Activated naive CD8-positive, alpha-beta T cell treated with anti-CD3 and anti-CD28 coated beads, Interleukin-2, amount 10 ng/mL, durations not matched to agents 7 days and 5 days (primary cell): Measurements from ENCODE around the gene MRPL2. TPM values are rescaled to one million over a fixed set of nuclear protein-coding genes. Genes with fewer than 3 reads are reported as not detected.
"Not testable (repeated sequence)": the region's sequence is repeated elsewhere in the genome, so short reads cannot be mapped to it uniquely, and the experiment has no call there.

Experiments used
- ATAC-seq: fragments of 150-1000 bp; cut with Tn5 transposase; one replicate; pipeline ENCODE4 v1.10.0; 2021; ENCODE audit warnings: low read depth, moderate library complexity
- POLR2A ChIA-PET: fragments of 350-600 bp; sonication (Branson Sonifier 250); formaldehyde crosslinking; loops from one replicate; lab custom pipeline; 2021; ENCODE audit warnings: antibody characterized with exemption; lab: Charles Lee
- DNase-seq: peaks from one replicate; pipeline ENCODE4 v3.0.0; 2021
- H3K27ac Mint-ChIP-seq: one replicate; pipeline ENCODE4 v1.8.0; 2022; ENCODE audit warnings: mild to moderate bottlenecking, mixed read lengths
- H3K27me3 Mint-ChIP-seq: one replicate; pipeline ENCODE4 v1.8.0; 2022; ENCODE audit warnings: mild to moderate bottlenecking, moderate library complexity, mixed read lengths
- H3K36me3 Mint-ChIP-seq: one replicate; pipeline ENCODE4 v1.8.0; 2021; ENCODE audit warnings: mild to moderate bottlenecking, mixed read lengths
- H3K4me1 Mint-ChIP-seq: one replicate; pipeline ENCODE4 v1.8.0; 2021; ENCODE audit warnings: mixed read lengths
- H3K4me3 Mint-ChIP-seq: one replicate; pipeline ENCODE4 v1.8.0; 2022; ENCODE audit warnings: mild to moderate bottlenecking, moderate library complexity, mixed read lengths
- H3K9me3 Mint-ChIP-seq: one replicate; pipeline ENCODE4 v1.8.0; 2021; ENCODE audit warnings: mixed read lengths
- total RNA-seq, 2 experiments: library from RNA; stranded (reverse); gene quantifications; one replicate each; pipeline ENCODE4 v1.2.3, GENCODE V29; 2021

Gene MRPL2
- total RNA-seq, 2 experiments from 2014 or later = 50.1 to 65.2 TPM

DNA sequence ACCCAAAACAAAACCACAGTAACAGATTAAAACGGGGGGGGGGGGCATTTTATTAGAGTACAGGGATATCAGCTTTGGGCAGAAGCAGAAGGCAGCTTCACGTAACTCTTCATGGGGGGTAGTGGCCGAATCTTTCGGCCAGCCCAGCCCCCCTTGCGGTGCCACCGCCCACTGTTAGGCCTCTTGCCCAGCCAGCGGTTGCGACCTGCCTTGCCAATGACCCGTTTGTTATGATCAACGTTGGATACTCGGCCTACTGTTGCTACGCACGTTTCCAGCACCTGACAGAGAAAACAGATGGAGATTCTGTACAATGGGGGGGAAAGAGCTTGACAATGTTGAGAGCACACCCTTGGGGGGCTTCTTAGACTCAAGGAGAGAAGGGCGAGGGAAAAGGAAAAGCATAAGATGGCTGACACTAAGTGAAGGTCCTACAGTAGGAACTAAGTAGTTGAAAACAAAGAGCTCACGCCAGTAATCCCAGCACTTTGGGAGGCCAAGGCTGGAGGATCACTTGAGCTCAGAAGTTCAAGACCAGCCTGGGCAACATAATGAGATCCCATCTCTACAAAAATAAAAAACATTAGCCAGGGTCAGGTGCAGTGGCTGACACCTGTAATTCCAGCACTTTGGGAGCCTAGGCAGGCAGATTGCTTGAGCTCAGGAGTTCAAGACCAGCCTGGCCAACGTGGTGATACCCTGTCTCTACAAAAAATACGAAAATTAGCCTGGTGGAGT lies 4.9 kb downstream of the MRPL2 start:
- peaks cover 12% of the 10 kb centered on the region for H3K36me3 Mint-ChIP-seq
- peak overlapping the region; percentile 99 for H3K4me3 Mint-ChIP-seq
- peak overlapping the region; percentile 99 for H3K27ac Mint-ChIP-seq
- H3K4me1 Mint-ChIP-seq = peaks cover 40% of the 10 kb centered on the region
- DNase-seq (no peak), ATAC-seq (no peak)
- H3K9me3 Mint-ChIP-seq = no peaks in the 10 kb centered on the region
- POLR2A ChIA-PET = interaction anchor here (0.6 to 3.7 kb wide), 17 partner anchors 11 to 483 kb away, joined by 3 to 29 read pairs (median 5); partner anchors contain the start of genes CNPY3, KLHDC3, MEA1 and PEX6
- H3K27me3 Mint-ChIP-seq = no peaks in the 10 kb centered on the region

DNA sequence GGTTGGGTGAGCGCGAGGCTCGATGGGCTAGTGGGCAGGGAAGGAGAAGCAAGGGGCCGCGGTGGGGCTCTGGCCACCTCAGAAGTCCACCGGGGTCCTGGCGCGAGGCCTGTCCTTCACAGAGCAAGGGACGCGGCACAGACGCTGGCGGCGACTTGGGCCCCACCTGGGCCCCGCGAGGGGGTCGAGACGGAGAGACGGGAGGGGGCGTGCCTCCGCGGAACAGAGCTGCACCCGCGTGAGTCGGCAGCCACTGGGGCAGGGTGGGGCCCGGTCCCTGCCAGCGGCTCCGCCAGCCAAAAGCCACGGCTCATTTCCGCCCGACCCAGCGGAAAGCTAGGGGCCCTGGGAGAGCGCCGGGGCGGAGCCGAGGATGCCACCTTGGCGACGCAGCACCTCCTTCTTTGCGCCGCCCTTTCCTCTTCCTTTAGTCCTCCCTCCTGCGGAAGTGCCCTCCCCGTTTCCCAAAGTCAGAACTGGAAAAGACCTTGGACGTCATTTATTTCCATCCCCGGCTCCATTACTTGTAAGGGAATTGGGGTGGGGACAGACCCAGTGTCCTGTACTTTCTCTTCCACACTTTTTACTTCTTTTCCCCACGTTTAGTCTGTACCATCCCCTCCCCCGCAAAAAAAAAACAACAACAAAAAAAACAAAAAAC lies 5.6 kb downstream of the MRPL2 start, which contains the start of gene CUL7:
TSS of gene CUL7 (minus strand) at position 307 of the 661 bp plus-strand sequence. CDS start 1,063 bp downstream, outside the sequence.
- H3K9me3 Mint-ChIP-seq = no peaks in the 10 kb centered on the region
- ATAC-seq (peak; percentile 99), DNase-seq (peak; percentile 93)
- POLR2A ChIA-PET = interaction anchor here (0.6 to 3.7 kb wide), 16 partner anchors 10 to 482 kb away, joined by 3 to 29 read pairs (median 4); partner anchors contain the start of genes CNPY3, KLHDC3, MEA1 and PEX6
- peak within 1 kb of the TSS; percentile 99 for H3K4me3 Mint-ChIP-seq
- H3K27me3 Mint-ChIP-seq = no peaks in the 10 kb centered on the region
- peak within 1 kb of the TSS; percentile 99 for H3K27ac Mint-ChIP-seq
- peaks cover 40% of the 10 kb centered on the region for H3K4me1 Mint-ChIP-seq
- H3K36me3 Mint-ChIP-seq = peaks cover 12% of the 10 kb centered on the region

DNA sequence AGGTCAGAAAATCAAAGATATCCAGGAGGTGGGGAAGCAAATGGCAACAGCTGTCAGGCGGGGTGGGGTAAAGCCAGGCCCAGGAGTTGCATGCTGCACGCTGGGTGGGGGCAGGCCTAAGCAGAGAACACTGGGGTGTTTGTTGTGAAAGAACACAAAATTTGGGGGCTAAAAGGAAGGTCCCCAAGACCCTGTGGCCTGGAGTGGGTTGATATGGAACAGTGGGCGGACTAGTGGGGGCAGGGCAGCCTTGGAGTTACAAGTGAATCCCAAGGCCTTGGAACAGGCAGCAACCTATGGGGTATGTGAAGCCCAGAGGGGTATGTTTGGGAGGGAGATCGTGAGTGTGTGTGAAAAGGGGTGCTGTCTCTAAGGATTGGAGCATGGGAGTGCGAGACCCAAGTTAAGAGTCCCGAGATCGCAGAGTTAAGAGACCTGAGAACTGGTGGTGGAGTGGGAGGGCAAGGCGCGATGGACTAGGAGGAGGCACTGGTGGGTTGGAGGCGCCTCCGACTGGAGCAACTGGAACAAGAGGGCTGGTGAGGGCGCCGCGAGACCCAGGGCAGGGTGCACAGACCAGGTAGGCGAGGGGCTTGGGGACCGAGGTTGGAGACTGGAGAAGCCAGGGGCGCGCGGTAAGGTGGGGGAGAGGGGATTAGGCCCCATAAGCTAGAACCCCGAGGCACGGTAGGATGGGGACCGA lies 6.2 kb downstream of the MRPL2 start:
- Mint-ChIP-seq H3K36me3 (peaks cover 12% of the 10 kb centered on the region), H3K4me3 (peak overlapping the region; percentile 99), H3K27ac (peak overlapping the region; percentile 99), H3K27me3 (no peaks in the 10 kb centered on the region), H3K4me1 (peaks cover 34% of the 10 kb centered on the region), H3K9me3 (no peaks in the 10 kb centered on the region)
- POLR2A ChIA-PET = interaction anchor here (0.8 to 3.7 kb wide), 12 partner anchors 9 to 317 kb away, joined by 3 to 29 read pairs (median 6); partner anchors contain the start of genes CNPY3, KLHDC3, MEA1 and PEX6
- DNase-seq (no peak), ATAC-seq (peak; percentile 29)

DNA sequence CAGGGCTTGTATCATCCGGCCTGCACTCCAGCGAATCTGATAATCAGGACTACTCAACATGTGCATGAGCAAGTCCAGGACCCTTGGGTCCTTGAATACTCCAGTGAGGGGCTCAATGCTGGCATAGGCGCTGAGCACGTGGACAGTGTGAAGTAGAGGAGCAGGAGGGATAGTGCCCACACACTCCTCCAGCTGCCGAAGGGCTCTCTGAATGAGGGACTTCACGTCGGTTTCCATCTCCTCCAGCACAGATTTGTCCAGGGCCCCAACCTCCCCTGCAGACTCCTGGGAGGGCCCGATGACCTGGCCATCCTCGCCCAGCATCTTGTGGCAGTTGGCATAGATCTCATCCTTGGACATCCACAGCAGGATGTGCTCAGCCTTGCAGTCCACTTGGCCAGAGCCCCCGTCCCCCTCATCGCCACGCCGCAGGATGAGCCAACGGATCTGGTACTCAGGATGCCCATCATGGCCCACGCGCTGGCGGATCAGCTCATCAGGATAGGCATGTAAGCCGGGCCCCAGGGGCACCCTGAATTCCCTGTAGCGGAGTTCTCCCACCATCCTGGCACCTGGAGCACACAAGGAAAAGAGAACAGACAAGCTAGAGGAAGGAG lies 6.9 kb downstream of the MRPL2 start:
- DNase-seq (no peak), ATAC-seq (no peak)
- H3K36me3 Mint-ChIP-seq = peaks cover 8% of the 10 kb centered on the region
- no peaks in the 10 kb centered on the region for H3K27me3 Mint-ChIP-seq
- peaks cover 28% of the 10 kb centered on the region for H3K4me1 Mint-ChIP-seq
- POLR2A ChIA-PET = interaction anchor here (2.1 to 3.7 kb wide), 2 partner anchors 38 to 123 kb away, joined by 16 to 29 read pairs; partner anchors contain the start of genes CNPY3, KLHDC3 and MEA1
- peak overlapping the region; percentile 99 for H3K27ac Mint-ChIP-seq
- peak overlapping the region; percentile 99 for H3K4me3 Mint-ChIP-seq
- H3K9me3 Mint-ChIP-seq = no peaks in the 10 kb centered on the region

DNA sequence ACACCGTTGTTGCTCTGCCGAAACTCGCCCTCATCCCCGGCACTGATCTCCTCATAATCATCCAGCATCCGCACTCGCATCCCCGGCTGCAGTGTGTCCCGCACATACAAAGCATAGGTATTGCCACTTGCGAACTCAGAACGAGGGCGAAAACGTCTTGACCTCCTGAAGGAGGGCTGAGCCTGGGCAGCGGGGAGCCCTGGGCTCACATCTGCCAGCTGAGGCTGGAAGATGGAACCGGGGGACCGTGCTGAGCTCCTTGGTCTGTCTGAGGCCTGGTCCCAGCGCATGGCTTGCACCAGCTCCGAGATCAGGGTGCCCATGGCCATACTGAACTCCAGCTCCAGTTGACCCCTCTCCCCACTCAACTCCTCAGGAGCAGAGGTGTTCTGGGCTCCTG lies 8.3 kb downstream of the MRPL2 start:
- Mint-ChIP-seq H3K4me3 (no peak overlapping the region), H3K9me3 (no peaks in the 10 kb centered on the region), H3K4me1 (peaks cover 28% of the 10 kb centered on the region), H3K27ac (no peak overlapping the region), H3K36me3 (peaks cover 8% of the 10 kb centered on the region), H3K27me3 (no peaks in the 10 kb centered on the region)
- no peak for ATAC-seq
- POLR2A ChIA-PET = interaction anchor here (1.1 to 1.6 kb wide), 2 partner anchors 8 to 30 kb away, joined by 3 read pairs; partner anchors contain the start of genes KLC4, MRPL2 and RRP36
- DNase-seq = no peak

DNA sequence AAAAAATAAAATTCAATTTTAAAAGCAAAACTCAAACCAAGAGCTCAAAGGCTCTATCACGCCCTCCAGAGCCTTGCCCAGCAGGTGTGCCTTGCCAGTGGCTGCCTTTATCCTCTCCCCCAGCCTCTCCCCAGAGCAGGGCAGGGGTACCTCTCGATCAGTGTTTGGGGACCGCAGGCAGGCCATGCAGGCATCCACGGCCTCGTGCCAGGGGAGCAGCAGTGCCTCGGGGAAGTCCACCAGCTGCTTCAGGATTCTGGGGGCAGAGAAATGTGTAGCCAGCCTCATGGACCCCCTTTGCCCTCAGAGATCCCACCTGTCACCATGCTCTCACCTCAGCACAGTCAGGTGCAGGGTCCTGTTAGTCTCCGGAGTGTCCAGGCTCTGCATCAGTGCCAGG lies 11.2 kb downstream of the MRPL2 start:
- no peaks in the 10 kb centered on the region for H3K9me3 Mint-ChIP-seq
- peaks cover 3% of the 10 kb centered on the region for H3K36me3 Mint-ChIP-seq
- no peak overlapping the region for H3K4me3 Mint-ChIP-seq
- no peak for ATAC-seq
- H3K4me1 Mint-ChIP-seq = peaks cover 21% of the 10 kb centered on the region
- no peaks in the 10 kb centered on the region for H3K27me3 Mint-ChIP-seq
- DNase-seq = no peak
- no peak overlapping the region for H3K27ac Mint-ChIP-seq
- POLR2A ChIA-PET = interaction anchor here (1.1 kb wide), 1 partner anchor 34 kb away, joined by 8 read pairs; the partner anchor contains the start of genes KLHDC3 and MEA1

DNA sequence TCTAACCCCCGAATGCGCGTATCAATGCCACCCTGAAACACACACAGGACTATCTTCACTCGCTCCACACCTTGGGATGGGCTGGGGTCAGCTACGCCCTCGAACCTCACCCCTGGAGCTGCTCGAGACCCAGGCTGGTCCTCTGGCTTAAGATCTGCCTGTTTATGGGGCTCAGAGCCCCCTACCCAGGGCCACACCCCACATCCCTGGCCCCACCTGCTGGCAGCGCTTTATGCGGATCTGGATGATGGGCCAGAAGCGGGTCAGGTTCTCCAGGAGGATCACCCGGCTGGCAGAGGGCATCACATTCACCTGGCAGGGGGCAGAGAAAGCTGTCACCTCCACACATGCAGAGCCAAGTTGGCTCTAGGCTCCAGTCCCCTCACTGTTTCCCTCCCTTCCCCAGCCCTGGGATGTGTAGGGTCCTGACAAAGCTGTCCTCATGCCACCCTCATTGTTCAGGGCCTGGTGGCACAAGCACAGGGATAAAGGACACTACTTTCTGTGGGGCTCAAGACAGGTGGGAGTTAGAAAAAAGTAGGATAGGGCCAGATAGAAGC lies 13.8 kb downstream of the MRPL2 start:
- Mint-ChIP-seq H3K4me1 (peaks cover under 1% of the 10 kb centered on the region), H3K4me3 (no peak overlapping the region)

DNA sequence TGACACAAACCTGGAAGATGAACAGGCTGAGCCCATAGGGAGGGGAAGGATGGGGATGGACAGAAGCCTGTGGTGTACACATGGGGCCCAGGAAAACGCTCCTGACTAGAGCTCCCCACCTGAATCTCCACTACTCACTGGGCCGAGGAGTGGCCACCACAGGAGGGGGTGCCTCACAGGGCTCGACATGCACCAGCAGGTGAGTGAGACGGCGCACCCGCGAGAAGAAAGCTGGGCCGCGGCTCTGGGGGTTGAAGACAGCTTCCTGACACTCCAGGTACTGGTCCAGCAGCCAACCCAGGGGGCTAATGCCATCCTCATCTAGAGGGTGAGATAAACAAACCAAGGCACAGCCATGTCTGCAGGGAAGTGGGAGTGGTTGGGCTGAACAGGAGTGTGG lies 15.9 kb downstream of the MRPL2 start:
- POLR2A ChIA-PET = interaction anchor here (2.2 kb wide), 1 partner anchor 10 kb away, joined by 6 read pairs; the partner anchor contains the start of gene CUL7
- no peak for DNase-seq
- no peaks in the 10 kb centered on the region for H3K27me3 Mint-ChIP-seq
- H3K27ac Mint-ChIP-seq = no peak overlapping the region
- H3K9me3 Mint-ChIP-seq = no peaks in the 10 kb centered on the region
- peaks cover 5% of the 10 kb centered on the region for H3K36me3 Mint-ChIP-seq
- peaks cover 3% of the 10 kb centered on the region for H3K4me1 Mint-ChIP-seq
- no peak for ATAC-seq
- no peak overlapping the region for H3K4me3 Mint-ChIP-seq

More for the DNA sequence above, 13.8 kb downstream of the MRPL2 start:
- DNase-seq (no peak), ATAC-seq (no peak)
- Mint-ChIP-seq H3K27me3 (no peaks in the 10 kb centered on the region), H3K36me3 (peaks cover under 1% of the 10 kb centered on the region), H3K9me3 (no peaks in the 10 kb centered on the region), H3K27ac (no peak overlapping the region)
- POLR2A ChIA-PET = interaction anchor here (1.1 to 1.4 kb wide), 2 partner anchors 14 to 116 kb away, joined by 3 to 4 read pairs; partner anchors contain the start of genes CNPY3, KLC4 and MRPL2

DNA sequence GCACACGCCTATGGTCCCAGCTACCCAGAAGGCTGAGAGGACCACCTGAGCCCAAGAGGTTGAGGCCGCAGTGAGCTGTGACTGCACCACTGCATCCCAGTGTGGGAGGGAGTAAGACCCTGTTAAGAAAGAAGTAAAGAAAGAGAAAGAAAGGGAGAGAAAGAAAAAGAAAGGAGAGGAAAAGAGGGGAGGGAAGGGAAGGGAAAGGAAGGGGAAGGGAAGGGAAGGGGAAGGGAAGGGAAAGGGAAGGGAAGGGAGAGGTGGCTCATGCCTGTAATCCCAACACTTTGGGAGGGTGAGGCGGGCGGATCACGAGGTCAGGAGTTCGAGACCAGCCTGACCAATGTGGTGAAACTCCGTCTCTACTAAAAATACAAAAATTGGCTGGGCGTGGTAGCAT lies 17.8 kb downstream of the MRPL2 start:
- H3K4me3 Mint-ChIP-seq, H3K27ac Mint-ChIP-seq, H3K36me3 Mint-ChIP-seq, DNase-seq, H3K9me3 Mint-ChIP-seq, H3K27me3 Mint-ChIP-seq, ATAC-seq, POLR2A ChIA-PET, H3K4me1 Mint-ChIP-seq: not testable (repeated sequence)

DNA sequence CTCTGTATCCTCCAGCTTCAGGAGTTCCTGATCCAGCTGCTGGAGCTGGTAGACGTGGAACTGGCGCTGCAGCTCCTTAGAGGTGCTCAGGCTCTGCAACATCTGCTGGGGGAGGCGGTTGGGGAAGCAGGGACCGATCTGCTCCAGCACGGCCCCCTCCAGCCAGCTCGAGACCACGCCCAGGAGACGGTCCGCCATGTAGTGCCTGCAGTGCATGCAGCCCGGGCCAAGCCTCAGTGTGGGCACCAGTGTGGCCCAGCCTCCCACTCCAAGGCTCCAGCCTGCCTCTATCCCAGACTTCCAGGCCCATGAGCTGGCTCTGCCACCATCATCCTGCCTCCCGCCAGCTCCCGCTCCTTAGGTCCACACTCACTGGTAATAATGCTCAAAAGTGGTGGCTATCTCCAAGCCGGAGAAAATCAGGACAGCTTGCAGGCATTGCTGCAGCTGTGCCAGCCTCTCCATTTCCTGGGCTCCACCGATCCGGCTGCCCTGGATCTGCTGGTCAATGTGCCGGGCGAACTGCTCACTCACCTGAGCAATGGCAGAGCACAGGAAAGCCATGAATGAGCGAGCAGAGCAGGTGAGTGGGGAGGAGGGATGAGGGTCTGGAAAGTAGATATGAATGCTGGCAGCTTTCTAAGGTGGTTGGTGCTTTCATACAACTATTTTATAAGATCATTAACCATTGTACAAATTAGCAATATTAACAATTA lies 18.5 kb downstream of the MRPL2 start:
- POLR2A ChIA-PET = interaction anchor here (0.5 to 1.2 kb wide), 2 partner anchors 19 to 251 kb away, joined by 3 read pairs; partner anchors contain the start of genes KLC4 and MRPL2
- peak overlapping the region; percentile 42 for H3K27ac Mint-ChIP-seq
- H3K4me3 Mint-ChIP-seq = no peak overlapping the region
- no peaks in the 10 kb centered on the region for H3K9me3 Mint-ChIP-seq
- peaks cover 3% of the 10 kb centered on the region for H3K4me1 Mint-ChIP-seq
- ATAC-seq (no peak), DNase-seq (no peak)
- no peaks in the 10 kb centered on the region for H3K27me3 Mint-ChIP-seq
- peaks cover 8% of the 10 kb centered on the region for H3K36me3 Mint-ChIP-seq

DNA sequence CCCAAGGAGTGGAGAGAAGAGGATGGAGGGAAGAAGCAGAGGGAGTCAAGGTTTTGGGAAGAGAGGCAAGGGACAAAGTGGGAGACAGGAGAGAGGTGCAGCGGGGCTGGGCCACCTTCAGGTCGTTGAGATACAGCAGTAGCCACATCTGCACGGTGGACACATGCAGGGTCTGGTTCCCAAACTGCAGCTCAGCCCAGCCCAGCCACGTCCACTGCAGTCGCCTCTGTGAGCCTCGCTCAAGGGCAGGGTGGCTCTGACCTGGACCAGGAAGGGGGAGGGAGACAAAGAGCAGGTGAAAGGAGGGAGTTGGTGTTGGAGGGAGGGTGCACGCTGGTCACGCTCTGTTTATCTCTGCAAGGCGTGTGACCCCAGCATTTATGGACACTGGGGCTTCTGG lies 20.5 kb downstream of the MRPL2 start:
- ATAC-seq (no peak), DNase-seq (no peak)
- Mint-ChIP-seq H3K4me3 (no peak overlapping the region), H3K27me3 (no peaks in the 10 kb centered on the region), H3K36me3 (peaks cover 8% of the 10 kb centered on the region), H3K4me1 (peaks cover 3% of the 10 kb centered on the region), H3K27ac (no peak overlapping the region), H3K9me3 (no peaks in the 10 kb centered on the region)
- POLR2A ChIA-PET = interaction anchor here (1.0 kb wide), 1 partner anchor 15 kb away, joined by 3 read pairs; the partner anchor contains the start of gene CUL7
